ENCODE data around the gene KCNE3.

DNA sequence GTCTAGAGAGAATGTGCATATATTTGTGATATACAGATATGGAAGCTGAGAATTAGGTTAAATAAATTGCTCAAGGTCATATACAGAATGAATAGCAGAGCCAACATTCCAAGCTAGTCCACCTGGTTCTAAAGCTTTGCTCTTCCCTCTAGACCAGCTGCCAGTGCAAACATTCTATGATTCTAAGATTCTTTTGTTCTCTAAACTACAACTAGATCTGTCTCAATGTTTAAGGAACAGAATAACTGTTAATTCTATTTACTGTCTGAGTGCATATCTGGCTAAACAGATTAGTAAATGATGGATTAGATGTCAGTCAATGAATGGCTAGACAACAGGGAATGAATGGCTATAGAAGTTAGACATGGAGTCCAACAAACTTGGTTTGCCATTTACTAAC is 19.6 kb downstream of the KCNE3 start:
- no peak for TF ChIP-seq ZNF768 (CRISPR knock-in tag; IDR thresholded peaks at IDR 0.05)
- TF ChIP-seq, protein P1, sequence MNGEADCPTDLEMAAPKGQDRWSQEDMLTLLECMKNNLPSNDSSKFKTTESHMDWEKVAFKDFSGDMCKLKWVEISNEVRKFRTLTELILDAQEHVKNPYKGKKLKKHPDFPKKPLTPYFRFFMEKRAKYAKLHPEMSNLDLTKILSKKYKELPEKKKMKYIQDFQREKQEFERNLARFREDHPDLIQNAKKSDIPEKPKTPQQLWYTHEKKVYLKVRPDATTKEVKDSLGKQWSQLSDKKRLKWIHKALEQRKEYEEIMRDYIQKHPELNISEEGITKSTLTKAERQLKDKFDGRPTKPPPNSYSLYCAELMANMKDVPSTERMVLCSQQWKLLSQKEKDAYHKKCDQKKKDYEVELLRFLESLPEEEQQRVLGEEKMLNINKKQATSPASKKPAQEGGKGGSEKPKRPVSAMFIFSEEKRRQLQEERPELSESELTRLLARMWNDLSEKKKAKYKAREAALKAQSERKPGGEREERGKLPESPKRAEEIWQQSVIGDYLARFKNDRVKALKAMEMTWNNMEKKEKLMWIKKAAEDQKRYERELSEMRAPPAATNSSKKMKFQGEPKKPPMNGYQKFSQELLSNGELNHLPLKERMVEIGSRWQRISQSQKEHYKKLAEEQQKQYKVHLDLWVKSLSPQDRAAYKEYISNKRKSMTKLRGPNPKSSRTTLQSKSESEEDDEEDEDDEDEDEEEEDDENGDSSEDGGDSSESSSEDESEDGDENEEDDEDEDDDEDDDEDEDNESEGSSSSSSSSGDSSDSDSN (CRISPR knock-in tag; IDR thresholded peaks at IDR 0.05), result no peak

Data from HepG2 (cell line).